ENCODE data around the gene TMEM63C. TPM values are rescaled to one million over a fixed set of nuclear protein-coding genes. Genes with fewer than 3 reads are reported as not detected.

TMEM63C gene
- total RNA-seq, 4 donors from 2014 or later, result 0.13 to 4.1 (median 0.54) TPM

GRCh38 chr14:77251870-77252269 is 70.3 kb downstream of the TMEM63C start:
- intact Hi-C loops (cut with DNase I), result no loop called here
- no peaks in the 10 kb centered on the region for H3K4me1 ChIP-seq
- no peak for TF ChIP-seq CTCF (IDR thresholded peaks at IDR 0.05)
- no peak for TF ChIP-seq POLR2A (IDR thresholded peaks at IDR 0.05)
- no peaks in the 10 kb centered on the region for H3K27me3 ChIP-seq
- H3K36me3 ChIP-seq, result no peaks in the 10 kb centered on the region
- no peak for DNase-seq
- H3K27ac ChIP-seq, result no peak overlapping the region
- H3K9me3 ChIP-seq, result no peaks in the 10 kb centered on the region
- 89 to 90% methylated on average over 11 of the region's 11 CpGs for WGBS, 2 donors
- H3K4me3 ChIP-seq (replicated peaks in 1 of 3), result no peak overlapping the region

GRCh38 chr14:77253333-77254190 is 72.0 kb downstream of the TMEM63C start:
- no peak overlapping the region for H3K4me3 ChIP-seq (replicated peaks in 1 of 3)
- no peak for TF ChIP-seq CTCF (IDR thresholded peaks at IDR 0.05)
- TF ChIP-seq POLR2A (IDR thresholded peaks at IDR 0.05), result no peak
- no peaks in the 10 kb centered on the region for H3K4me1 ChIP-seq
- 64 to 65% methylated on average over 19 of the region's 20 CpGs for WGBS, 2 donors
- H3K27me3 ChIP-seq, result no peaks in the 10 kb centered on the region
- H3K27ac ChIP-seq, result no peak overlapping the region
- H3K9me3 ChIP-seq, result no peaks in the 10 kb centered on the region
- DNase-seq, result no peak
- intact Hi-C loops (cut with DNase I), result no loop called here
- H3K36me3 ChIP-seq, result no peaks in the 10 kb centered on the region

- TF ChIP-seq CTCF (IDR thresholded peaks at IDR 0.05), result no peak
- no peak for TF ChIP-seq POLR2A (IDR thresholded peaks at IDR 0.05)
- no peaks in the 10 kb centered on the region for H3K4me1 ChIP-seq
- no peaks in the 10 kb centered on the region for H3K36me3 ChIP-seq
- H3K27ac ChIP-seq, result no peak overlapping the region
- no peaks in the 10 kb centered on the region for H3K9me3 ChIP-seq
- DNase-seq, result no peak
- 91 to 92% methylated on average over 8 of the region's 8 CpGs for WGBS, 2 donors
- no peaks in the 10 kb centered on the region for H3K27me3 ChIP-seq
- intact Hi-C loops (cut with DNase I), result no loop called here
- no peak overlapping the region for H3K4me3 ChIP-seq (replicated peaks in 1 of 3)
Measured at GRCh38 chr14:77256694-77257093, 75.1 kb downstream of the TMEM63C start.

GRCh38 chr14:77257700-77258099 is 76.1 kb downstream of the TMEM63C start:
- intact Hi-C loops (cut with DNase I), result no loop called here
- Histone ChIP-seq H3K4me1 (no peaks in the 10 kb centered on the region), H3K4me3 (replicated peaks in 1 of 3) (no peak overlapping the region), H3K9me3 (no peaks in the 10 kb centered on the region), H3K27ac (no peak overlapping the region), H3K27me3 (no peaks in the 10 kb centered on the region), H3K36me3 (no peaks in the 10 kb centered on the region)
- no peak for DNase-seq
- TF ChIP-seq CTCF (IDR thresholded peaks at IDR 0.05) (no peak), POLR2A (IDR thresholded peaks at IDR 0.05) (no peak)
- 94 to 98% methylated on average over 2 to 9 of the region's 10 CpGs for WGBS, 2 donors

GRCh38 chr14:77258566-77258965 is 77.0 kb downstream of the TMEM63C start:
- H3K27me3 ChIP-seq, result no peaks in the 10 kb centered on the region
- no peak overlapping the region for H3K27ac ChIP-seq
- no peaks in the 10 kb centered on the region for H3K9me3 ChIP-seq
- TF ChIP-seq POLR2A (IDR thresholded peaks at IDR 0.05), result no peak
- no peak for TF ChIP-seq CTCF (IDR thresholded peaks at IDR 0.05)
- 96 to 100% methylated on average over 1 to 4 of the region's 5 CpGs for WGBS, 2 donors
- no peaks in the 10 kb centered on the region for H3K4me1 ChIP-seq
- DNase-seq, result no peak
- intact Hi-C loops (cut with DNase I), result no loop called here
- H3K36me3 ChIP-seq, result no peaks in the 10 kb centered on the region
- no peak overlapping the region for H3K4me3 ChIP-seq (replicated peaks in 1 of 3)

Measured in thyroid gland (tissue), 4 donors.